ENCODE measurements around the gene RNU6-1.

RNU6-1 gene

GRCh38 chr15:67857220-67857619 is 17.4 kb upstream of the RNU6-1 start:
- no peak for DNase-seq (ENCODE audit: low read depth)

GRCh38 chr15:67855842-67856241 is 16.0 kb upstream of the RNU6-1 start:
- no peak for DNase-seq (ENCODE audit: low read depth)

GRCh38 chr15:67854358-67854757 is 14.5 kb upstream of the RNU6-1 start:
- DNase-seq (ENCODE audit: low read depth): no peak

- DNase-seq (ENCODE audit: low read depth): no peak
Observed at GRCh38 chr15:67853454-67853853, 13.6 kb upstream of the RNU6-1 start.

GRCh38 chr15:67852418-67852817 is 12.6 kb upstream of the RNU6-1 start:
- no peak for DNase-seq (ENCODE audit: low read depth)

- DNase-seq (ENCODE audit: low read depth): no peak
Observed at GRCh38 chr15:67850994-67851571, 11.2 kb upstream of the RNU6-1 start.

- DNase-seq (ENCODE audit: low read depth): no peak
Observed at GRCh38 chr15:67850336-67850735, 10.5 kb upstream of the RNU6-1 start.

GRCh38 chr15:67849538-67849937 is 9.7 kb upstream of the RNU6-1 start:
- no peak for DNase-seq (ENCODE audit: low read depth)

- DNase-seq (ENCODE audit: low read depth): no peak
Observed at GRCh38 chr15:67845974-67846373, 6.1 kb upstream of the RNU6-1 start.

- no peak for DNase-seq (ENCODE audit: low read depth)
Observed at GRCh38 chr15:67843571-67844387, 3.9 kb upstream of the RNU6-1 start.

- no peak for DNase-seq (ENCODE audit: low read depth)
Observed at GRCh38 chr15:67843092-67843501, 3.3 kb upstream of the RNU6-1 start.

GRCh38 chr15:67841513-67841762 is 1.6 kb upstream of the RNU6-1 start:
- no peak for DNase-seq (ENCODE audit: low read depth)

- no peak for DNase-seq (ENCODE audit: low read depth)
Observed at GRCh38 chr15:67840749-67841512, 1.1 kb upstream of the RNU6-1 start.

GRCh38 chr15:67839499-67839928 is 331 bp downstream of the RNU6-1 start:
- DNase-seq (ENCODE audit: low read depth): peak; percentile 35

GRCh38 chr15:67838789-67839332 is 984 bp downstream of the RNU6-1 start:
- DNase-seq (ENCODE audit: low read depth): no peak

- DNase-seq (ENCODE audit: low read depth): no peak
Observed at GRCh38 chr15:67836955-67837354, 2.9 kb downstream of the RNU6-1 start.

GRCh38 chr15:67836477-67836876 is 3.4 kb downstream of the RNU6-1 start:
- peak; percentile 20 for DNase-seq (ENCODE audit: low read depth)

- DNase-seq (ENCODE audit: low read depth): no peak
Observed at GRCh38 chr15:67836134-67836455, 3.8 kb downstream of the RNU6-1 start.

- no peak for DNase-seq (ENCODE audit: low read depth)
Observed at GRCh38 chr15:67835297-67836133, 4.3 kb downstream of the RNU6-1 start.

- DNase-seq (ENCODE audit: low read depth): no peak
Observed at GRCh38 chr15:67834581-67835296, 5.1 kb downstream of the RNU6-1 start.

- no peak for DNase-seq (ENCODE audit: low read depth)
Observed at GRCh38 chr15:67833710-67834511, 5.9 kb downstream of the RNU6-1 start.
